GM18861 (cell line): ENCODE results near the gene NTNG1.
"Not testable (repeated sequence)": the region's sequence is repeated elsewhere in the genome, so short reads cannot be mapped to it uniquely, and the experiment has no call there.

Source experiments
- ATAC-seq: cut with Tn5 transposase; IDR thresholded peaks from one replicate; pipeline ENCODE4 v1.9.1; 2021; ENCODE audit not compliant: unreplicated experiment

Gene NTNG1

GRCh38 chr1:107196973-107197562 is 56.2 kb downstream of the NTNG1 start:
- peak; percentile 98 for ATAC-seq

- ATAC-seq, result no peak
These were observed 57.7 kb downstream of the NTNG1 start for GRCh38 chr1:107198561-107198960.

- ATAC-seq, result no peak
These were observed 59.8 kb downstream of the NTNG1 start for GRCh38 chr1:107200631-107201030.

- no peak for ATAC-seq
These were observed 61.2 kb downstream of the NTNG1 start for GRCh38 chr1:107202007-107202406.

GRCh38 chr1:107213225-107213624 is 72.4 kb downstream of the NTNG1 start:
- ATAC-seq, result no peak

- ATAC-seq, result no peak
These were observed 79.2 kb downstream of the NTNG1 start for GRCh38 chr1:107220036-107220435.

- ATAC-seq, result no peak
These were observed 84.9 kb downstream of the NTNG1 start for GRCh38 chr1:107225706-107226105.

- no peak for ATAC-seq
These were observed 88.0 kb downstream of the NTNG1 start for GRCh38 chr1:107228704-107229371.

- no peak for ATAC-seq
These were observed 88.9 kb downstream of the NTNG1 start for GRCh38 chr1:107229711-107230110.

GRCh38 chr1:107230121-107230520 is 89.3 kb downstream of the NTNG1 start:
- ATAC-seq, result no peak

- ATAC-seq, result no peak
These were observed 90.5 kb downstream of the NTNG1 start for GRCh38 chr1:107231291-107231690.

- ATAC-seq, result no peak
These were observed 91.6 kb downstream of the NTNG1 start for GRCh38 chr1:107232426-107232825.

GRCh38 chr1:107236760-107237159 is 95.9 kb downstream of the NTNG1 start:
- ATAC-seq, result not testable (repeated sequence)

GRCh38 chr1:107243461-107243860 is 102.6 kb downstream of the NTNG1 start:
- no peak for ATAC-seq

GRCh38 chr1:107244709-107245500 is 104.1 kb downstream of the NTNG1 start:
- no peak for ATAC-seq

- peak; percentile 70 for ATAC-seq
These were observed 106.0 kb downstream of the NTNG1 start for GRCh38 chr1:107246775-107247345.

GRCh38 chr1:107247679-107248078 is 106.8 kb downstream of the NTNG1 start:
- ATAC-seq, result peak; percentile 35

- no peak for ATAC-seq
These were observed 109.3 kb downstream of the NTNG1 start for GRCh38 chr1:107250169-107250568.

- ATAC-seq, result no peak
These were observed 110.2 kb downstream of the NTNG1 start for GRCh38 chr1:107251083-107251482.

- ATAC-seq, result no peak
These were observed 111.0 kb downstream of the NTNG1 start for GRCh38 chr1:107251839-107252238.

- ATAC-seq, result peak; percentile 69
These were observed 111.4 kb downstream of the NTNG1 start for GRCh38 chr1:107252271-107252670.

- no peak for ATAC-seq
These were observed 113.5 kb downstream of the NTNG1 start for GRCh38 chr1:107254306-107254705.
